NB4 (cell line): ENCODE data around the gene ASAP2.

Experiments used
- MYC ChIP-seq: IDR thresholded peaks from 2 replicates; pipeline ENCODE4 v1.6.1; 2011; ENCODE audit warnings: low read depth, low read length
- TF ChIP-seq, protein P1 (sequence below): IDR thresholded peaks from one replicate; pipeline ENCODE4 v1.5.1; 2012; ENCODE audit warnings: low read depth, low read length

- TF ChIP-seq MYC, result no peak
- TF ChIP-seq, protein P1, sequence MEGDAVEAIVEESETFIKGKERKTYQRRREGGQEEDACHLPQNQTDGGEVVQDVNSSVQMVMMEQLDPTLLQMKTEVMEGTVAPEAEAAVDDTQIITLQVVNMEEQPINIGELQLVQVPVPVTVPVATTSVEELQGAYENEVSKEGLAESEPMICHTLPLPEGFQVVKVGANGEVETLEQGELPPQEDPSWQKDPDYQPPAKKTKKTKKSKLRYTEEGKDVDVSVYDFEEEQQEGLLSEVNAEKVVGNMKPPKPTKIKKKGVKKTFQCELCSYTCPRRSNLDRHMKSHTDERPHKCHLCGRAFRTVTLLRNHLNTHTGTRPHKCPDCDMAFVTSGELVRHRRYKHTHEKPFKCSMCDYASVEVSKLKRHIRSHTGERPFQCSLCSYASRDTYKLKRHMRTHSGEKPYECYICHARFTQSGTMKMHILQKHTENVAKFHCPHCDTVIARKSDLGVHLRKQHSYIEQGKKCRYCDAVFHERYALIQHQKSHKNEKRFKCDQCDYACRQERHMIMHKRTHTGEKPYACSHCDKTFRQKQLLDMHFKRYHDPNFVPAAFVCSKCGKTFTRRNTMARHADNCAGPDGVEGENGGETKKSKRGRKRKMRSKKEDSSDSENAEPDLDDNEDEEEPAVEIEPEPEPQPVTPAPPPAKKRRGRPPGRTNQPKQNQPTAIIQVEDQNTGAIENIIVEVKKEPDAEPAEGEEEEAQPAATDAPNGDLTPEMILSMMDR, result no peak
Measured at GRCh38 chr2:9217838-9218770, 11.5 kb downstream of the ASAP2 start.
